Esophagus squamous epithelium (tissue), 4 donors: Measurements from ENCODE around the gene FGGY.

ENCODE experiments used
- CTCF ChIP-seq, 6 experiments: fragments of 450-650 bp in 4 of 6; fragments of 200-600 bp in 2 of 6; sonication (generic) in 2 of 6; IDR thresholded peaks; one replicate each; pipeline ENCODE4 v1.5.1; 2016 to 2019; ENCODE audit warnings: antibody characterized with exemption in 6 of 6, mild to moderate bottlenecking in 4 of 6, moderate library complexity in 4 of 6
- POLR2A ChIP-seq, 4 donors: fragments of 450-650 bp; IDR thresholded peaks; one replicate each; pipeline ENCODE4 v1.6.1; 2017; ENCODE audit warnings: antibody characterized with exemption in 4 of 4, mild to moderate bottlenecking in 4 of 4, moderate library complexity in 3 of 4

- TF ChIP-seq CTCF (IDR thresholded peaks at IDR 0.05) (no peak), POLR2A (IDR thresholded peaks at IDR 0.05) (no peak)
These were observed 99.5 kb downstream of the FGGY start for GRCh38 chr1:59396387-59396786.
